ENCODE data around the gene PLAU. TPM values are rescaled to one million over a fixed set of nuclear protein-coding genes. Genes with fewer than 3 reads are reported as not detected.

PLAU gene
- polyA plus RNA-seq (2013): 5.6 and 6.2 TPM in 2 replicates

- peaks cover 10% of the 10 kb centered on the region for H3K27me3 ChIP-seq (ENCODE audit: insufficient read depth, low read length)
- peaks cover 16% of the 10 kb centered on the region for H3K79me1 ChIP-seq (ENCODE audit: low read length)
- H3K9ac ChIP-seq (ENCODE audit: low read length): no peak within 1 kb of the TSS
- H3K4ac ChIP-seq (ENCODE audit: low read depth, low read length): no peak within 1 kb of the TSS
- no peak within 1 kb of the TSS for H3K27ac ChIP-seq (ENCODE audit: low read depth, low read length)
- peak in 1 of 2 donors; percentile 43 for DNase-seq
- H4K8ac ChIP-seq (ENCODE audit: low read depth, low read length): peak within 1 kb of the TSS; percentile 39
- H3K9me3 ChIP-seq (ENCODE audit: insufficient read depth, low read depth, low read length): peaks cover 2% of the 10 kb centered on the region
- no CpG with 5 or more reads among the region's 74 CpGs for WGBS (ENCODE audit: extremely low coverage, insufficient coverage, insufficient read length)
- H4K12ac ChIP-seq (ENCODE audit: low read depth, low read length): no peak within 1 kb of the TSS
- H3K4me1 ChIP-seq (ENCODE audit: control insufficient read depth in 1 of 2, insufficient read depth in 2 of 2, low read length in 2 of 2): peaks cover 19 to 33% of the 10 kb centered on the region in 2 experiments
- no peak within 1 kb of the TSS for H3K23ac ChIP-seq (ENCODE audit: low read length)
- H3K4me2 ChIP-seq (ENCODE audit: low read length): peak within 1 kb of the TSS; percentile 63
- H4K91ac ChIP-seq (ENCODE audit: low read depth, low read length): peak within 1 kb of the TSS; percentile 57
- H3K36me3 ChIP-seq (ENCODE audit: control insufficient read depth in 1 of 2, insufficient read depth in 2 of 2, low read length in 2 of 2): no peaks in the 10 kb centered on the region
- H3K4me3 ChIP-seq (ENCODE audit: low read depth, low read length): peak within 1 kb of the TSS; percentile 65
- H2BK5ac ChIP-seq (ENCODE audit: low read depth, low read length, poor library complexity): no peak within 1 kb of the TSS
- peak within 1 kb of the TSS; percentile 20 for H2BK12ac ChIP-seq (ENCODE audit: low read length)
- peak within 1 kb of the TSS; percentile 24 for H2BK120ac ChIP-seq (ENCODE audit: insufficient read depth, low read length, poor library complexity)
- H3K14ac ChIP-seq (ENCODE audit: low read length): peak within 1 kb of the TSS; percentile 42
- peak within 1 kb of the TSS; percentile 73 for H2AFZ ChIP-seq (ENCODE audit: insufficient read depth, low read length, poor library complexity)
- H2AK5ac ChIP-seq (ENCODE audit: low read length): no peak within 1 kb of the TSS
- peak within 1 kb of the TSS; percentile 25 for H3K18ac ChIP-seq (ENCODE audit: low read length)
- H3K79me2 ChIP-seq (ENCODE audit: control insufficient read depth, insufficient read depth, low read length, poor library complexity): no peaks in the 10 kb centered on the region
Measured at GRCh38 chr10:73910764-73911552, at the start of gene PLAU. Gene PLAU (plus strand): TSS chr10:73911132. CDS start chr10:73911556, 424 bp downstream.

GRCh38 chr10:73862011-73862410 lies 48.9 kb upstream of the PLAU start:
- no peak overlapping the region for H2BK12ac ChIP-seq (ENCODE audit: low read length)
- no CpG with 5 or more reads among the region's 8 CpGs for WGBS (ENCODE audit: extremely low coverage, insufficient coverage, insufficient read length)
- H3K9ac ChIP-seq (ENCODE audit: low read length): no peak overlapping the region

GRCh38 chr10:73863039-73863817 lies 47.7 kb upstream of the PLAU start:
- H3K36me3 ChIP-seq (ENCODE audit: control insufficient read depth in 1 of 2, insufficient read depth in 2 of 2, low read length in 2 of 2): peaks cover 35 to 53% of the 10 kb centered on the region in 2 experiments
- H3K4ac ChIP-seq (ENCODE audit: low read depth, low read length): no peak overlapping the region
- no peak overlapping the region for H3K23ac ChIP-seq (ENCODE audit: low read length)
- H3K4me2 ChIP-seq (ENCODE audit: low read length): no peak overlapping the region
- no peak overlapping the region for H2BK12ac ChIP-seq (ENCODE audit: low read length)
- H3K18ac ChIP-seq (ENCODE audit: low read length): no peak overlapping the region
- H3K27me3 ChIP-seq (ENCODE audit: insufficient read depth, low read length): no peaks in the 10 kb centered on the region
- no peak overlapping the region for H2AK5ac ChIP-seq (ENCODE audit: low read length)
- no peak overlapping the region for H2BK5ac ChIP-seq (ENCODE audit: low read depth, low read length, poor library complexity)
- no peak overlapping the region for H4K12ac ChIP-seq (ENCODE audit: low read depth, low read length)
- WGBS (ENCODE audit: extremely low coverage, insufficient coverage, insufficient read length): no CpG with 5 or more reads among the region's 5 CpGs
- peaks cover 0 to 3% of the 10 kb centered on the region in 2 experiments for H3K4me1 ChIP-seq (ENCODE audit: control insufficient read depth in 1 of 2, insufficient read depth in 2 of 2, low read length in 2 of 2)
- H3K9ac ChIP-seq (ENCODE audit: low read length): no peak overlapping the region
- no peak overlapping the region for H3K27ac ChIP-seq (ENCODE audit: low read depth, low read length)
- H3K4me3 ChIP-seq (ENCODE audit: low read depth, low read length): no peak overlapping the region
- DNase-seq: no peak
- H4K91ac ChIP-seq (ENCODE audit: low read depth, low read length): no peak overlapping the region
- no peak overlapping the region for H3K14ac ChIP-seq (ENCODE audit: low read length)
- no peaks in the 10 kb centered on the region for H3K9me3 ChIP-seq (ENCODE audit: insufficient read depth, low read depth, low read length)
- H2AFZ ChIP-seq (ENCODE audit: insufficient read depth, low read length, poor library complexity): no peak overlapping the region
- no peaks in the 10 kb centered on the region for H3K79me1 ChIP-seq (ENCODE audit: low read length)
- no peaks in the 10 kb centered on the region for H3K79me2 ChIP-seq (ENCODE audit: control insufficient read depth, insufficient read depth, low read length, poor library complexity)
- no peak overlapping the region for H2BK120ac ChIP-seq (ENCODE audit: insufficient read depth, low read length, poor library complexity)
- no peak overlapping the region for H4K8ac ChIP-seq (ENCODE audit: low read depth, low read length)

More at GRCh38 chr10:73862011-73862410, 48.9 kb upstream of the PLAU start:
- Histone ChIP-seq H2AK5ac (ENCODE audit: low read length) (no peak overlapping the region), H4K12ac (ENCODE audit: low read depth, low read length) (no peak overlapping the region), H4K91ac (ENCODE audit: low read depth, low read length) (no peak overlapping the region), H3K79me2 (ENCODE audit: control insufficient read depth, insufficient read depth, low read length, poor library complexity) (no peaks in the 10 kb centered on the region), H3K18ac (ENCODE audit: low read length) (no peak overlapping the region), H3K4me1 (ENCODE audit: control insufficient read depth in 1 of 2, insufficient read depth in 2 of 2, low read length in 2 of 2) (peaks cover 0 to 3% of the 10 kb centered on the region in 2 experiments), H3K27me3 (ENCODE audit: insufficient read depth, low read length) (no peaks in the 10 kb centered on the region), H3K27ac (ENCODE audit: low read depth, low read length) (no peak overlapping the region), H3K4ac (ENCODE audit: low read depth, low read length) (no peak overlapping the region), H2BK120ac (ENCODE audit: insufficient read depth, low read length, poor library complexity) (no peak overlapping the region), H3K14ac (ENCODE audit: low read length) (no peak overlapping the region), H3K79me1 (ENCODE audit: low read length) (no peaks in the 10 kb centered on the region), H3K9me3 (ENCODE audit: insufficient read depth, low read depth, low read length) (no peaks in the 10 kb centered on the region), H3K4me3 (ENCODE audit: low read depth, low read length) (no peak overlapping the region), H4K8ac (ENCODE audit: low read depth, low read length) (no peak overlapping the region), H3K36me3 (ENCODE audit: control insufficient read depth in 1 of 2, insufficient read depth in 2 of 2, low read length in 2 of 2) (peaks cover 28 to 48% of the 10 kb centered on the region in 2 experiments), H2AFZ (ENCODE audit: insufficient read depth, low read length, poor library complexity) (no peak overlapping the region), H3K4me2 (ENCODE audit: low read length) (no peak overlapping the region), H2BK5ac (ENCODE audit: low read depth, low read length, poor library complexity) (no peak overlapping the region), H3K23ac (ENCODE audit: low read length) (no peak overlapping the region)
- DNase-seq: no peak

- Histone ChIP-seq H4K91ac (ENCODE audit: low read depth, low read length) (no peak overlapping the region), H3K23ac (ENCODE audit: low read length) (no peak overlapping the region), H2BK120ac (ENCODE audit: insufficient read depth, low read length, poor library complexity) (no peak overlapping the region), H4K12ac (ENCODE audit: low read depth, low read length) (no peak overlapping the region), H3K9ac (ENCODE audit: low read length) (no peak overlapping the region), H2BK5ac (ENCODE audit: low read depth, low read length, poor library complexity) (no peak overlapping the region), H3K4me1 (ENCODE audit: control insufficient read depth in 1 of 2, insufficient read depth in 2 of 2, low read length in 2 of 2) (peaks cover 0 to 3% of the 10 kb centered on the region in 2 experiments), H3K18ac (ENCODE audit: low read length) (no peak overlapping the region), H3K9me3 (ENCODE audit: insufficient read depth, low read depth, low read length) (no peaks in the 10 kb centered on the region), H2BK12ac (ENCODE audit: low read length) (no peak overlapping the region), H3K27me3 (ENCODE audit: insufficient read depth, low read length) (no peaks in the 10 kb centered on the region), H2AK5ac (ENCODE audit: low read length) (no peak overlapping the region), H3K79me1 (ENCODE audit: low read length) (no peaks in the 10 kb centered on the region), H4K8ac (ENCODE audit: low read depth, low read length) (no peak overlapping the region), H3K27ac (ENCODE audit: low read depth, low read length) (no peak overlapping the region), H3K4ac (ENCODE audit: low read depth, low read length) (no peak overlapping the region), H3K4me2 (ENCODE audit: low read length) (no peak overlapping the region), H2AFZ (ENCODE audit: insufficient read depth, low read length, poor library complexity) (no peak overlapping the region), H3K79me2 (ENCODE audit: control insufficient read depth, insufficient read depth, low read length, poor library complexity) (no peaks in the 10 kb centered on the region), H3K14ac (ENCODE audit: low read length) (no peak overlapping the region), H3K4me3 (ENCODE audit: low read depth, low read length) (no peak overlapping the region), H3K36me3 (ENCODE audit: control insufficient read depth in 1 of 2, insufficient read depth in 2 of 2, low read length in 2 of 2) (peaks cover 36 to 51% of the 10 kb centered on the region in 2 experiments)
- WGBS (ENCODE audit: extremely low coverage, insufficient coverage, insufficient read length): no CpG with 5 or more reads among the region's 4 CpGs
- DNase-seq: no peak
Measured at GRCh38 chr10:73864229-73864628, 46.7 kb upstream of the PLAU start.
